A204.1 (cell line): ENCODE measurements around the gene KIAA1614.
A peak's percentile ranks its signal among the peaks of the same experiment; 100 is the strongest.
"Not testable (repeated sequence)": the region's sequence is repeated elsewhere in the genome, so short reads cannot be mapped to it uniquely, and the experiment has no call there.

Experiments used
- FAIRE-seq: peaks from 2 replicates; lab custom pipeline; 2012; peaks lifted over from hg19 to GRCh38; lab: Jason Lieb, UNC

KIAA1614 gene

GRCh38 chr1:180964056-180964455 lies 51.4 kb downstream of the KIAA1614 start:
- no peak for FAIRE-seq

DNA sequence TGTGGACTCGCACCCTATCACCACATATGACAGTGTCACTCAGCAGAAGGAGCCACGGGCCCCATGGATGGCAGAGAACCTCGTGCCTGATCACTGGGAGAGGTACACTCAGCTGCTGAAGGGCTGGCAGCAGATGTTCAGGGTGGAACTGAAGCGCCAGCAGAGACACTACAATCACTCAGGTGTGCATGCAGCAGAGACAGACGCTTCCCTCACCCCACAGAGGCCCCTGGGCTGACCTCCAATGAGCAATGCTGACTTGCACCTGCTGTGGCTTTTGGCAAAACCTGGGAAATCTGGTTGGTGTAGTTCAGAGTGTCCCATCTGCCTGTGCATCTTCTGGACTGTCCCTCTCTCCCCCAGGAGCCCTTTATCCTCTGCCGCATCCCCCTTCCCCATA lies 51.9 kb downstream of the KIAA1614 start:
- FAIRE-seq = no peak

DNA sequence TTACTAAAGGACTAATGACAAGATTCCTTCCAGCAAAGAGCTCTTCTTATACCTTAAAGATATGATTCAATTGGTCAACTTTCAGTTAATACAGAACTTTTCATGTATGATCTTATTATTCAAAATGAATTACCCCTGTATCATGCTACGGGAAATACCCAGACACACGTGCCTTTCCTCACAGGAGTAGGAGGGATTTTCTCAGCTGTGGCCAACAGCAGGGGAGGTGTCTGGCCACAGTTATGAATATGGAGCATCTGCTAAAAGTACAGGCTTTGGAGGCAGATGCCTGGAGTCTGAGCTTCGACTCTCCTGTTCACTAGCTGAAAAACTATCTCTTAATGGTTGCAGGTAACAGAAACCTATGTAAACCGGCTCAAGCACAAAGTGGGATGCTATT lies 53.6 kb downstream of the KIAA1614 start:
- FAIRE-seq = no peak

GRCh38 chr1:180966744-180967536 lies 54.2 kb downstream of the KIAA1614 start:
- FAIRE-seq = no peak

- FAIRE-seq = no peak
Observed at GRCh38 chr1:180967558-180967957, 54.9 kb downstream of the KIAA1614 start.

- FAIRE-seq = not testable (repeated sequence)
Observed at GRCh38 chr1:180968834-180969233, 56.1 kb downstream of the KIAA1614 start.

DNA sequence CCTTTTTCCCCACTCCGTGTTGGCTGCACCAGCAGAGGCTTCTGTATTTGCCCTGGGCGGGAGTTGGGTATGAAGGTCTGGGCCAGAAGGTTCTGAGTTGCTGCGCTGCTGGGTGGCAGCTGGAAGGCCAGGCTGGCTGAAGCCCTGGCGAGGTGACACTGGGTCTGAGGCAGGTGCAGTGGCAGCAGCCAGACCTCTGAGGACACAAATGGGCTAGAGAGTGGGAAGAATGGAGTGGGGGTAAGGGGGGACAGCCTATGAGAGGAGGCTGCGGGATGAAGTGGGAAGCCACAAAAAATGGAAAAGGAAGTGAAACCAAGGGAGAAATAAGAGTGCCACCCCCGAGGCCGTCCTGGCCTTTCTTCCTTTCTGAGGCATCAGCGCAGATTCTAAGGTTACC lies 56.7 kb downstream of the KIAA1614 start:
- no peak for FAIRE-seq

GRCh38 chr1:180970333-180971079 lies 57.8 kb downstream of the KIAA1614 start:
- no peak for FAIRE-seq

DNA sequence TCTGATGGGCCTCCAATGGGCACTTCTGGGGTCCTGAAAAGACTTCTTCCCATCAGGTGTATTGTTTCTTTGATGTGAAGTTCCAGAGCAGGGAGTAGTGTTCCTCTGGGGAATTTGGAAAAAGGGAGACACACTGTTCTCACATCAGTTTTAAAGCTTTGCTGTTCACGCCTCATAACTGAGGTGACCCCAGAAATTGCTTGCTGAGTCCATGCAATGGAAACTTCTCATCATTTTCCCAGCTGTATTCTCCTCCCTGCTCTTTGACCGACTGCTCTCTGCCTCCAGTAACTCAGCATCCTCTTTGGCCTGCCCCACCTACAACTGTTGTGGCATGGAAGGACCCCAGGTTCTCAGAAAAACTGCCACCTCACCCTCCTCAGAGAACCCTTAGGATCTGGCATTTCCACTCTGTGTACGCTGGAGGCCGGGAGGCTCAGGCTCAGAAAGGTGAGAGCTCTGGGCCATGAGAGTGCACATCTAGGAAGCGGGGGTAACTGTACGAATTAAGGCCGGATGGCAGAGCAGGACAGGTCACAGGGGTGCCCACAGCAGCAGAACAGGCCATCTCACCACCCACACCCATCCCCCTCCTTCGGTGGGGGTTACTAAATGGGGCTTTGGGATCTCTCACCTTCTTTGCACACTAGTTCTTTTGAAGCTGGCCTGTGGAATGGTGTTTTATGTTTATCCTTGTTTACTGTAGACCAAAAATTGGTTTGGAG lies 58.7 kb downstream of the KIAA1614 start:
- FAIRE-seq = no peak

- no peak for FAIRE-seq
Observed at GRCh38 chr1:180973369-180973768, 60.7 kb downstream of the KIAA1614 start.

DNA sequence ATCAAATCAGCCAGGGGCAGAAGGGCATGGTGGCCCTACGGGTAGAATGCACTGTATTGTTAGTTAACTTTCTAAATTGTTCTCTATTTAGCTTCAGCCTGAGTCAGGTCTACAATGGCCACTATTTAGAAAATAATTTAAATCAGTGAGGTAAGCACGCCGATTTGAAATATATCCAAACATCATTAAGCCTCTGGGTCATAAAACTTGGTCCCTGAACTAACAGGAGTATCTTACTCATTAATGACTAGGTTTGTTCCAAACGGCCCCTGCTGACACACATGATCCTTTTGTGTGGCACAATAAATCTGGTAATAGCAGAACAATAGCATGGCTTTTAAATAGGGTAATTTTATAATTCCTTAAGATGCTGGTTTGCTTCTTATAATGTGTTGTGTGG lies 61.5 kb downstream of the KIAA1614 start:
- FAIRE-seq = no peak

DNA sequence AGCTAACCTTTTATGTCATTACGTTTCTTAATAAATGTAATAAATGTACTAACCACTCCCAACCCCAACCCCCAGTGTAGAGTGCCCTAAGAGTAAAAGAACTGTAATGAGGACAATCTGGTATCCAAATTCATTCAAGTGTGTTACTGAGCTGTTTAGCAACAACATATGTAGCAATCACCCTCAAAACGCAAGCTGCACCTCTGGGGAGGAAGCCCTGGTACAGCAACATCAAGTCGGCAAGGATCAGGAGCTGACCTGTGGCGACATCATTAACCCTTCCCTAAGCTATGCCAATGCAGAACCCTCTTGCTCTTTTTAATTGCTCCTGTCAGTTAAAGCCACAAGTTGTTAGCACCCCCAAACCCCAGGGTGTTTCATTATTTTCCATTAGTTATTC lies 62.9 kb downstream of the KIAA1614 start:
- no peak for FAIRE-seq

DNA sequence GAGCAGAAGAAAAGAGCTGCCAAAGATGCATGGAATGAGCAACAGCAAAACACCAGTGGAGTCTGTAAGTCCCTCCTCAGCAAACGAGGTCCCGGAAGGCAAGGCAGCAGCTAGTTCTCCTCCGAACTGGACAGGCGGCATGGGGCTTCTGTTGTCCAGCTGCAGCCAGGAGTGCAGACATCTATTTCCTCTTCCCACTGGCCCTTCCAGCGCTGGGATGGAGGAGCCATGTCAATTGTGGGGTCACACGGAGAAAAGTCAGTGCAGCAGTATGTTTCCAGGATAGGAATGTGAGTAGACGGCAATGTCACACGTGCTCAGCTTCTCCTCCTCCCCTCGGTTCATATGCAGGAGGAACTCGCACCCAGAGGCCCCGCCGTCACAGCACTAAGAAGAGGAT lies 63.5 kb downstream of the KIAA1614 start:
- FAIRE-seq = no peak

DNA sequence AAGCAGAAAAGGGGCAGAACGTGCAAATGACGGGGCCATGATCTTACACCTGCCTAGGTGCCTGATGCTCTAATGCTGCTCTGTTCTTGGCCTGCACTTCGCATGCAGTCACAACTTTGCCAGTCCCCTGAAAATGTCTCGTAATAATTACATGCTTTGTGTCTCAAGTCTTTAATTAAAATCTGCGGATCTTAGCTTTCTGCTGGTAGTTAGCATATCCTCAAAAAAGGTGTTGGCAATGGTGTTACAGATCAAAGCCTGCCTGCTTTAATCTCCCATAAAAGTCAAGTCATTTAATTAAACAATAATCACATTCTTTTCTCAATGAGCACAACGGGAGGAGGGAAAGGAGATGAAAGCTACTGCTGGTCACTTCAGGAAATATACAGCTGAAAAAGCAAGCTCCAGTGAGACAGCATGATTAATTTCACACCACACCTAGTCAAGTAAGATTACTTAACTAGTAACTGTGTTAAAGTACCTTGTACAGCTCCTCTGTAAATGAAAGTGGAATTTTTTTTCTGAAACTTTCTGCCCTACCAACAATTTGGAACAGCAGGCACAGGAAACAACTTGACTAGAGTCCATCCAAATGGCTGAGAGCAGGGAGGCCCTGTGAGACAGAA lies 64.1 kb downstream of the KIAA1614 start:
- no peak for FAIRE-seq

GRCh38 chr1:180981596-180982387 lies 69.1 kb downstream of the KIAA1614 start:
- FAIRE-seq = no peak

DNA sequence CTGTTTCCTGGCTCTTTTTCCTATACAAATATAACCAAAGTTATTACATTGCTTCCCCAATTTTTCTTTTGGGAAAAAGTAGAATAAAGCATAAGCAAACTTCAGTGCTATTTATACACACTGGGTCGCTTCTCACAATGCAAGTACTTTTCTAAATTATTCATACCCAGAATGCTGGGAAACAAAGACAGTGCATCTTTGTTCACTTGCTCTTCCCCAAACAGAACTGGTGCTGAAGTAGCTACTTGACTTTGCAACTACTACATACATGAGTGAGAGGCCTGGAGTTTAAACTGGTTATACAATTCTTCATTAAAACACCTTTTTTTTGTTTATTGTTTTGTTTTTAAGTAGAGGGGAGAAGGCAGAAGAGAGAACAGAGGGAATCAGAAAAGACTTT lies 69.7 kb downstream of the KIAA1614 start:
- no peak for FAIRE-seq

- FAIRE-seq = no peak
Observed at GRCh38 chr1:180988253-180988752, 75.6 kb downstream of the KIAA1614 start.

DNA sequence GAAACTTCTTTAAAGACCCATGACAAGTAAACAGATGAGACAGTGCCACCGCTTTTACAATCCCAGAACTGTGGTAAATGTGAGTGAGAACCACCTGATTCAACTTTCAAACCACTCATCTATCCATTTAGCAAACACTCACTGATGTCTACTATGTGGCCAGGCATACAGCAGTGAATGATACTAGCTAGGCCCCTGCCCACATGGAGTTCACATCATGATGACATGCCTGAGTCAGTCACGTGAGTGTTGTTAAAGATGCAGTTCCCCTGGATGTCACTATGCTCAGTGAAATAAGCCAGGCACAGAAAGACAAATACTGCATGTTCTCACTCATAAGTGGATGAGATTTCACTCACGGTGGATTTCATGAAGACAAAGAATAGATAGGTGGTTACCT lies 81.6 kb downstream of the KIAA1614 start:
- no peak for FAIRE-seq

- peak; percentile 14 for FAIRE-seq
Observed at GRCh38 chr1:180997843-180998504, 85.3 kb downstream of the KIAA1614 start.
